ENCODE results near the gene LY9. TPM values are rescaled to one million over a fixed set of nuclear protein-coding genes. Genes with fewer than 3 reads are reported as not detected.

The LY9 gene
- total and polyA plus RNA-seq, 2 experiments from 2014 or later, result not detected

DNA sequence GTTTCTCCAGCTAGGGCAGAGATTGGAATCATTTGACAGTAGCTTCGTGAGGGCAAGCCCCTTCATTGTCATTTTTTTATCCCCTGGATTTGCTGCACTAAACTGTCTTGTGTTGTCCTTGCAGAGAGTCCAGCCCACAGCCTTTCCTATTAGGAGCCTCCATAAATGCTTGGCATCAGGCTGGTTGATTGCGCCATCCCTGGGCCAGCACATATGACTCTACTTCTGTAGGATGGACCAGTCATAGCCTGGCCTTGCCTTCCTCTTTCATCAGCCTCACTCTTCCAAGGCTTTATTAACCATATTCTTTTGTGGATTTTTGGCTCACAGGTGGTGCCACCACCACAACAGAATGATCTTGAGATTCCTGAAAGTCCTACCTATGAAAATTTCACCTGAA is 31.4 kb downstream of the LY9 start:
- H3K27me3 ChIP-seq (ENCODE audit: insufficient read depth), result no peaks in the 10 kb centered on the region
- no peaks in the 10 kb centered on the region for H3K4me1 ChIP-seq (ENCODE audit: insufficient read depth)
- H3K36me3 ChIP-seq (ENCODE audit: insufficient read depth), result no peaks in the 10 kb centered on the region
- Mint-ChIP-seq H3K27ac (no peak overlapping the region), H3K4me1 (peaks cover 5% of the 10 kb centered on the region; the same call in 2 of the 3 replicates), H3K9me3 (no peaks in the 10 kb centered on the region), H3K4me3 (no peak overlapping the region), H3K27me3 (ENCODE audit: insufficient read depth, low read depth, poor library complexity) (peaks cover 9% of the 10 kb centered on the region), H3K36me3 (ENCODE audit: low read depth) (no peaks in the 10 kb centered on the region)
- no peak overlapping the region for H3K4me3 ChIP-seq
- H2AFZ ChIP-seq, result 0 out of 2 replicates have a peak overlapping the region, but pooled peaks have one; percentile 18
- TF ChIP-seq EZH2phosphoT487 (IDR thresholded peaks at IDR 0.05; ENCODE audit: unreplicated experiment), result no peak
- TF ChIP-seq, protein P1, sequence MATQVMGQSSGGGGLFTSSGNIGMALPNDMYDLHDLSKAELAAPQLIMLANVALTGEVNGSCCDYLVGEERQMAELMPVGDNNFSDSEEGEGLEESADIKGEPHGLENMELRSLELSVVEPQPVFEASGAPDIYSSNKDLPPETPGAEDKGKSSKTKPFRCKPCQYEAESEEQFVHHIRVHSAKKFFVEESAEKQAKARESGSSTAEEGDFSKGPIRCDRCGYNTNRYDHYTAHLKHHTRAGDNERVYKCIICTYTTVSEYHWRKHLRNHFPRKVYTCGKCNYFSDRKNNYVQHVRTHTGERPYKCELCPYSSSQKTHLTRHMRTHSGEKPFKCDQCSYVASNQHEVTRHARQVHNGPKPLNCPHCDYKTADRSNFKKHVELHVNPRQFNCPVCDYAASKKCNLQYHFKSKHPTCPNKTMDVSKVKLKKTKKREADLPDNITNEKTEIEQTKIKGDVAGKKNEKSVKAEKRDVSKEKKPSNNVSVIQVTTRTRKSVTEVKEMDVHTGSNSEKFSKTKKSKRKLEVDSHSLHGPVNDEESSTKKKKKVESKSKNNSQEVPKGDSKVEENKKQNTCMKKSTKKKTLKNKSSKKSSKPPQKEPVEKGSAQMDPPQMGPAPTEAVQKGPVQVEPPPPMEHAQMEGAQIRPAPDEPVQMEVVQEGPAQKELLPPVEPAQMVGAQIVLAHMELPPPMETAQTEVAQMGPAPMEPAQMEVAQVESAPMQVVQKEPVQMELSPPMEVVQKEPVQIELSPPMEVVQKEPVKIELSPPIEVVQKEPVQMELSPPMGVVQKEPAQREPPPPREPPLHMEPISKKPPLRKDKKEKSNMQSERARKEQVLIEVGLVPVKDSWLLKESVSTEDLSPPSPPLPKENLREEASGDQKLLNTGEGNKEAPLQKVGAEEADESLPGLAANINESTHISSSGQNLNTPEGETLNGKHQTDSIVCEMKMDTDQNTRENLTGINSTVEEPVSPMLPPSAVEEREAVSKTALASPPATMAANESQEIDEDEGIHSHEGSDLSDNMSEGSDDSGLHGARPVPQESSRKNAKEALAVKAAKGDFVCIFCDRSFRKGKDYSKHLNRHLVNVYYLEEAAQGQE (IDR thresholded peaks at IDR 0.05; ENCODE audit: unreplicated experiment), result no peak
- TF ChIP-seq JUNB (IDR thresholded peaks at IDR 0.05; ENCODE audit: unreplicated experiment), result no peak
- TF ChIP-seq NANOG (IDR thresholded peaks at IDR 0.05; ENCODE audit: borderline replicate concordance), result no peak
- no peak for TF ChIP-seq EZH2 (IDR thresholded peaks at IDR 0.05; ENCODE audit: low read depth, unreplicated experiment)
- no peak for TF ChIP-seq ZNF331 (CRISPR knock-in tag; IDR thresholded peaks at IDR 0.05; ENCODE audit: low read depth)
- no peak for TF ChIP-seq STAT1 (IDR thresholded peaks at IDR 0.05; ENCODE audit: unreplicated experiment)
- no peak for TF ChIP-seq ZNF114 (CRISPR knock-in tag; IDR thresholded peaks at IDR 0.05)
- no peak for TF ChIP-seq POLR2AphosphoS5 (IDR thresholded peaks at IDR 0.05; ENCODE audit: low read depth)
- TF ChIP-seq, protein P2, sequence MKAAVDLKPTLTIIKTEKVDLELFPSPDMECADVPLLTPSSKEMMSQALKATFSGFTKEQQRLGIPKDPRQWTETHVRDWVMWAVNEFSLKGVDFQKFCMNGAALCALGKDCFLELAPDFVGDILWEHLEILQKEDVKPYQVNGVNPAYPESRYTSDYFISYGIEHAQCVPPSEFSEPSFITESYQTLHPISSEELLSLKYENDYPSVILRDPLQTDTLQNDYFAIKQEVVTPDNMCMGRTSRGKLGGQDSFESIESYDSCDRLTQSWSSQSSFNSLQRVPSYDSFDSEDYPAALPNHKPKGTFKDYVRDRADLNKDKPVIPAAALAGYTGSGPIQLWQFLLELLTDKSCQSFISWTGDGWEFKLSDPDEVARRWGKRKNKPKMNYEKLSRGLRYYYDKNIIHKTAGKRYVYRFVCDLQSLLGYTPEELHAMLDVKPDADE (IDR thresholded peaks at IDR 0.05), result no peak
- TF ChIP-seq, protein P3, sequence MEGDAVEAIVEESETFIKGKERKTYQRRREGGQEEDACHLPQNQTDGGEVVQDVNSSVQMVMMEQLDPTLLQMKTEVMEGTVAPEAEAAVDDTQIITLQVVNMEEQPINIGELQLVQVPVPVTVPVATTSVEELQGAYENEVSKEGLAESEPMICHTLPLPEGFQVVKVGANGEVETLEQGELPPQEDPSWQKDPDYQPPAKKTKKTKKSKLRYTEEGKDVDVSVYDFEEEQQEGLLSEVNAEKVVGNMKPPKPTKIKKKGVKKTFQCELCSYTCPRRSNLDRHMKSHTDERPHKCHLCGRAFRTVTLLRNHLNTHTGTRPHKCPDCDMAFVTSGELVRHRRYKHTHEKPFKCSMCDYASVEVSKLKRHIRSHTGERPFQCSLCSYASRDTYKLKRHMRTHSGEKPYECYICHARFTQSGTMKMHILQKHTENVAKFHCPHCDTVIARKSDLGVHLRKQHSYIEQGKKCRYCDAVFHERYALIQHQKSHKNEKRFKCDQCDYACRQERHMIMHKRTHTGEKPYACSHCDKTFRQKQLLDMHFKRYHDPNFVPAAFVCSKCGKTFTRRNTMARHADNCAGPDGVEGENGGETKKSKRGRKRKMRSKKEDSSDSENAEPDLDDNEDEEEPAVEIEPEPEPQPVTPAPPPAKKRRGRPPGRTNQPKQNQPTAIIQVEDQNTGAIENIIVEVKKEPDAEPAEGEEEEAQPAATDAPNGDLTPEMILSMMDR (conservative IDR thresholded peaks at IDR 0.05; ENCODE audit: low read depth in 2 of 2), result no peak
- TF ChIP-seq CREB1 (CRISPR knock-in tag; IDR thresholded peaks at IDR 0.05; ENCODE audit: low read depth), result no peak
- TF ChIP-seq, protein P4, sequence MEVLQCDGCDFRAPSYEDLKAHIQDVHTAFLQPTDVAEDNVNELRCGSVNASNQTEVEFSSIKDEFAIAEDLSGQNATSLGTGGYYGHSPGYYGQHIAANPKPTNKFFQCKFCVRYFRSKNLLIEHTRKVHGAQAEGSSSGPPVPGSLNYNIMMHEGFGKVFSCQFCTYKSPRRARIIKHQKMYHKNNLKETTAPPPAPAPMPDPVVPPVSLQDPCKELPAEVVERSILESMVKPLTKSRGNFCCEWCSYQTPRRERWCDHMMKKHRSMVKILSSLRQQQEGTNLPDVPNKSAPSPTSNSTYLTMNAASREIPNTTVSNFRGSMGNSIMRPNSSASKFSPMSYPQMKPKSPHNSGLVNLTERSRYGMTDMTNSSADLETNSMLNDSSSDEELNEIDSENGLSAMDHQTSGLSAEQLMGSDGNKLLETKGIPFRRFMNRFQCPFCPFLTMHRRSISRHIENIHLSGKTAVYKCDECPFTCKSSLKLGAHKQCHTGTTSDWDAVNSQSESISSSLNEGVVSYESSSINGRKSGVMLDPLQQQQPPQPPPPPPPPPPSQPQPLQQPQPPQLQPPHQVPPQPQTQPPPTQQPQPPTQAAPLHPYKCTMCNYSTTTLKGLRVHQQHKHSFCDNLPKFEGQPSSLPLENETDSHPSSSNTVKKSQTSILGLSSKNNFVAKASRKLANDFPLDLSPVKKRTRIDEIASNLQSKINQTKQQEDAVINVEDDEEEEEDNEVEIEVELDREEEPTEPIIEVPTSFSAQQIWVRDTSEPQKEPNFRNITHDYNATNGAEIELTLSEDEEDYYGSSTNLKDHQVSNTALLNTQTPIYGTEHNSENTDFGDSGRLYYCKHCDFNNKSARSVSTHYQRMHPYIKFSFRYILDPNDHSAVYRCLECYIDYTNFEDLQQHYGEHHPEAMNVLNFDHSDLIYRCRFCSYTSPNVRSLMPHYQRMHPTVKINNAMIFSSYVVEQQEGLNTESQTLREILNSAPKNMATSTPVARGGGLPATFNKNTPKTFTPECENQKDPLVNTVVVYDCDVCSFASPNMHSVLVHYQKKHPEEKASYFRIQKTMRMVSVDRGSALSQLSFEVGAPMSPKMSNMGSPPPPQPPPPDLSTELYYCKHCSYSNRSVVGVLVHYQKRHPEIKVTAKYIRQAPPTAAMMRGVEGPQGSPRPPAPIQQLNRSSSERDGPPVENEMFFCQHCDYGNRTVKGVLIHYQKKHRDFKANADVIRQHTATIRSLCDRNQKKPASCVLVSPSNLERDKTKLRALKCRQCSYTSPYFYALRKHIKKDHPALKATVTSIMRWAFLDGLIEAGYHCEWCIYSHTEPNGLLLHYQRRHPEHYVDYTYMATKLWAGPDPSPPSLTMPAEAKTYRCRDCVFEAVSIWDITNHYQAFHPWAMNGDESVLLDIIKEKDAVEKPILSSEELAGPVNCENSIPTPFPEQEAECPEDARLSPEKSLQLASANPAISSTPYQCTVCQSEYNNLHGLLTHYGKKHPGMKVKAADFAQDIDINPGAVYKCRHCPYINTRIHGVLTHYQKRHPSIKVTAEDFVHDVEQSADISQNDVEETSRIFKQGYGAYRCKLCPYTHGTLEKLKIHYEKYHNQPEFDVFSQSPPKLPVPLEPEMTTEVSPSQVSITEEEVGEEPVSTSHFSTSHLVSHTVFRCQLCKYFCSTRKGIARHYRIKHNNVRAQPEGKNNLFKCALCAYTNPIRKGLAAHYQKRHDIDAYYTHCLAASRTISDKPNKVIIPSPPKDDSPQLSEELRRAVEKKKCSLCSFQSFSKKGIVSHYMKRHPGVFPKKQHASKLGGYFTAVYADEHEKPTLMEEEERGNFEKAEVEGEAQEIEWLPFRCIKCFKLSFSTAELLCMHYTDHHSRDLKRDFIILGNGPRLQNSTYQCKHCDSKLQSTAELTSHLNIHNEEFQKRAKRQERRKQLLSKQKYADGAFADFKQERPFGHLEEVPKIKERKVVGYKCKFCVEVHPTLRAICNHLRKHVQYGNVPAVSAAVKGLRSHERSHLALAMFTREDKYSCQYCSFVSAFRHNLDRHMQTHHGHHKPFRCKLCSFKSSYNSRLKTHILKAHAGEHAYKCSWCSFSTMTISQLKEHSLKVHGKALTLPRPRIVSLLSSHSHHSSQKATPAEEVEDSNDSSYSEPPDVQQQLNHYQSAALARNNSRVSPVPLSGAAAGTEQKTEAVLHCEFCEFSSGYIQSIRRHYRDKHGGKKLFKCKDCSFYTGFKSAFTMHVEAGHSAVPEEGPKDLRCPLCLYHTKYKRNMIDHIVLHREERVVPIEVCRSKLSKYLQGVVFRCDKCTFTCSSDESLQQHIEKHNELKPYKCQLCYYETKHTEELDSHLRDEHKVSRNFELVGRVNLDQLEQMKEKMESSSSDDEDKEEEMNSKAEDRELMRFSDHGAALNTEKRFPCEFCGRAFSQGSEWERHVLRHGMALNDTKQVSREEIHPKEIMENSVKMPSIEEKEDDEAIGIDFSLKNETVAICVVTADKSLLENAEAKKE (CRISPR knock-in tag; IDR thresholded peaks at IDR 0.05), result no peak
- H3F3A ChIP-seq (replicated peaks; ENCODE audit: low read depth), result no peaks in the 10 kb centered on the region
- H3K9me2 ChIP-seq (ENCODE audit: insufficient read depth), result peaks cover 5% of the 10 kb centered on the region; the same call in 1 of the 2 replicates
- no peak overlapping the region for H3K4me2 ChIP-seq
- H3K79me2 ChIP-seq (replicated peaks; ENCODE audit: insufficient read depth), result no peaks in the 10 kb centered on the region
- no peak for ATAC-seq
- H3K27ac ChIP-seq (ENCODE audit: low read depth), result no peak overlapping the region
- no peaks in the 10 kb centered on the region for H4K20me1 ChIP-seq (replicated peaks; ENCODE audit: insufficient read depth)
- no peak for DNase-seq (ENCODE audit: low spot score)

All from GM23338 (cell line).